ENCODE measurements around the gene SLC23A1.
"Not testable (repeated sequence)": the region's sequence is repeated elsewhere in the genome, so short reads cannot be mapped to it uniquely, and the experiment has no call there.

The SLC23A1 gene

GRCh38 chr5:139383275-139383992 is at the start of gene SLC23A1:
Gene SLC23A1 (minus strand): TSS chr5:139383297. CDS start chr5:139383253, 44 bp downstream.
- no peak for DNase-seq

- DNase-seq, result no peak
Measured at GRCh38 chr5:139431706-139432105, 48.6 kb upstream of the SLC23A1 start.

GRCh38 chr5:139430015-139430414 is 46.9 kb upstream of the SLC23A1 start:
- no peak for DNase-seq

- no peak for DNase-seq
Measured at GRCh38 chr5:139426203-139426885, 43.2 kb upstream of the SLC23A1 start.

- DNase-seq, result no peak
Measured at GRCh38 chr5:139425497-139425896, 42.4 kb upstream of the SLC23A1 start.

- DNase-seq, result peak; percentile 53
Measured at GRCh38 chr5:139422307-139422893, 39.3 kb upstream of the SLC23A1 start.

GRCh38 chr5:139419226-139420192 is 36.4 kb upstream of the SLC23A1 start:
- DNase-seq, result no peak

GRCh38 chr5:139418793-139419192 is 35.7 kb upstream of the SLC23A1 start:
- no peak for DNase-seq

- peak; percentile 82 for DNase-seq
Measured at GRCh38 chr5:139417214-139417613, 34.1 kb upstream of the SLC23A1 start.

GRCh38 chr5:139416651-139417050 is 33.6 kb upstream of the SLC23A1 start:
- no peak for DNase-seq

GRCh38 chr5:139415869-139416268 is 32.8 kb upstream of the SLC23A1 start:
- DNase-seq, result no peak

- peak; percentile 64 for DNase-seq
Measured at GRCh38 chr5:139415221-139415861, 32.2 kb upstream of the SLC23A1 start.

GRCh38 chr5:139414581-139415130 is 31.6 kb upstream of the SLC23A1 start:
- no peak for DNase-seq

GRCh38 chr5:139413963-139414362 is 30.9 kb upstream of the SLC23A1 start:
- no peak for DNase-seq

GRCh38 chr5:139413153-139413552 is 30.1 kb upstream of the SLC23A1 start:
- DNase-seq, result no peak

- DNase-seq, result no peak
Measured at GRCh38 chr5:139410993-139411828, 28.1 kb upstream of the SLC23A1 start.

- no peak for DNase-seq
Measured at GRCh38 chr5:139410121-139410992, 27.3 kb upstream of the SLC23A1 start.

- DNase-seq, result not testable (repeated sequence)
Measured at GRCh38 chr5:139409116-139409515, 26.0 kb upstream of the SLC23A1 start.

GRCh38 chr5:139408191-139408590 is 25.1 kb upstream of the SLC23A1 start:
- DNase-seq, result no peak

GRCh38 chr5:139407517-139407916 is 24.4 kb upstream of the SLC23A1 start:
- DNase-seq, result no peak
